Ramos (cell line): Measurements from ENCODE around the gene NEIL3.

Experiments used
- in situ Hi-C: fragments of 300-500 bp; cut with MboI; formaldehyde crosslinking; loops from one replicate; pipeline ENCODE4 v1.14.3; 2022; ENCODE audit warnings: low sequenced_read_pairs; ENCODE audit not compliant: unreplicated experiment

NEIL3 gene

GRCh38 chr4:177356921-177357320 lies 47.2 kb downstream of the NEIL3 start:
- in situ Hi-C loops, result no loop called here

DNA sequence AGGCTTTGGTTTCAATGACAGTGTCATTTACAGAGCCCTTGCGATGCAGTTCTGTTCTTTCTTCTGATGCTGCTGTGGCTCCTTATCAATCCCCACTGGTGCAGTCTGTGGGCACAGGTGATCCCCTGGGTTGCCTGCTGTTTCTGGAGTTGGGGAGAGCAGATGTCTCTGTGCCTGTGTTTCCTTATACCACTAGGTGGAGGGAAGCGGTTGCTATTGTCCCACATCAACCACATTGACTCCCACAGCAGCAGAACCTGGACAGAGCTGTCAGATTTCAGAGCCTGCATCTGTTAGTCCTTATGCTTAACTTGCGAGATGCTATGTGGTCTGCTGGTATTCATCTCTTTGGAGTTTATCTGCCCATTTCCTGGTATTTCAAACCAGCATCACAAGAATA lies 57.7 kb downstream of the NEIL3 start:
- in situ Hi-C loops, result no loop called here

- in situ Hi-C loops, result no loop called here
These were observed 59.7 kb downstream of the NEIL3 start for GRCh38 chr4:177369372-177369771.

DNA sequence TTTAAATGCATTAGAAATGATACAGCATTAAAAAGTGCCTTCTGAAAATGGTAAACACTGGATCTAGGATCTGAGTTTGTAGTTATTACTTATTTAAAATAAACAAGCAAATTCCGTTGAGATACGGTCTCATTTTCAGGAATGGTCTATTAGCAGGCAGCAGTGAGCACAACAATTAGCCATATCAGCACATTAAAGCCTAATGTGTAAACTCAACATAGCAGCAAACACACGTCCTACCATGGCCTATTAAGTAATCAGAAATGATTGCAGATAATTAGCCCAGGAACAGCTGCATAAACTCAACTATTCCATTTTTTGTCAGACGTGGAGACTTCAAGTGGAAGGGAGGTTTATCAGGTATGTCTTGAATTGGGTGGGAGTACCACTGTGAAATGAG lies 61.8 kb downstream of the NEIL3 start:
- in situ Hi-C loops, result no loop called here

DNA sequence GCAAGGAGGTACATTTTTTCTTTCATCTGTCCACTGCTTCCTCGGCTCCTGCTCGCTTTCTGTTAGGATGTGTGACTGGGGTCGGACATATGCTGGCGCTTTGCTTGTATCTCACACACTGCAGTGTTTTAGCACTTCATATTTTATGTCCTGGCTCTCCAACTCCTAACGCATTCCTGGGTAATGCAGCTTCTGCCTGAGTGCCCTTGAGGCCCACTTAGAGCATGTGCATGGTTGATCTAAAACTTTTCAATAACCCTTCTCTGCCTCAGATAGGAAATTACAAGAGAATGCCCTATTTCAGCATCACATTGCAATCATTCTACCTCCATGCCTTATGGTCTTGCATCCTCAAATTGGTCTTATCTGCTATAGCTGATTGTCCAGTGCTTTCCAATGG lies 65.3 kb downstream of the NEIL3 start:
- in situ Hi-C loops, result no loop called here

DNA sequence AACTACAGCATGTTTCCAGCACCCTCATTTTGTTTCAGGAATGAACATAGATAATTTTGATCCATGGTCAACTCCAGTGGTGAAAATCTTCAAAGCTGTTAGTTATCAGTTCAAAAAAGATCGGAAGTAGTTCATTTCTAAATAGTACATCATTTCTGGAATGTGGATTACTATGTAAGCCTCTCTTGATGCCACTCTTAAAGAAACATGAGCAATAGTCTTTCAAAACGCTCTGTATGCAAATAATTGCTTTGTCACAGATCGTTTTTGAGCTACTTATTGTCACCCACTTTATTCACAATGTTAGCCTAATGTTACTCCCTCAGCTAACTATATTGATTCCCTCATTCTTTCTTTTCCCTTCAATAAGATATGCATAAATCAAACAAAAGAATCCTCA lies 65.7 kb downstream of the NEIL3 start:
- in situ Hi-C loops, result no loop called here

DNA sequence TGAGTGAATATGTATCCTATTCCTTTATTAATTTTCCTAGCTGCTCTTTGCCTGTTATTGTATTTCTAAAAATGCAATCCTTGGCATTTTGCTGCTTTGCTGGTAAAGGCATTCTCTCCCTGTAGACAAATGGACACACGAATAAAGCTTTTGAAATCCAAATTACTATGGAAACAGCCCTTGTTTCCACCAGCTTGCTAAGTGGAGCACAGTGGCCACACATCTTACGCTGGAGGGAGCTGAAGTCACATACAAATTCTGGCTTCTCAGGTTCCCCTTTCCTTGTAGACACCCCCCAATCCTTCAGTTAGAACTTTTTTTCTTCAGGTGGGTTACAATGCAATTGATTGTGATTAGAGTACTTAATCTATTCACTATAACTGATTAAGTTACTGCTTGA lies 66.3 kb downstream of the NEIL3 start:
- in situ Hi-C loops, result no loop called here

DNA sequence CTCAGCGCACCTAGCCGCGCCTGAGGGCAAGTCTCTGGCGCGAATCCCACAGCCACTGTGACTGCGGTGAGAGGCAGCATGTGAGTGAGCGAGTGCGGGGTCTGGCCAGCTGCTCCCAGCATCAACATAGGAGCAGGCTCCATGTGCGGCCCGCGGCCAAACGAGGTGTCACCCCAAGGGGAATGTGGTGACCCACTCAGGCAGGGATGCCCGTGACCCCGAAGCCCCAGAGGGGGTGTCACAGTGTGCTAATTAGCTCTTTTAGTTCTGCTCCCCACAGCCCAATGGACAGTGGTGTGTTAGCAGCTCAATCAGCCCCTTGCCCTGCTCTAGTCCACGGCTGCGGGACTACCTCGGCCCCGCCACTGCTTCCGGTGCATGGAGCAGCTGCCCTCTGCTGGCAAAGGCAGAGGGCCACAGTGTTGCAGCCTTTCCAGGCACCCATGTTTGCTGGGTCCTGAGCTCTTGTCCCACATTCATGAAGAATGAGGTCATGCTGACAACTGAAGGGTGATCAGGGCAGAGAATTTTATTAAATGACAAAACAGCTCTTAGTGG lies 71.1 kb downstream of the NEIL3 start:
- in situ Hi-C loops, result no loop called here

GRCh38 chr4:177381762-177382310 lies 72.2 kb downstream of the NEIL3 start:
- in situ Hi-C loops, result no loop called here

- in situ Hi-C loops, result no loop called here
These were observed 75.3 kb downstream of the NEIL3 start for GRCh38 chr4:177384856-177385397.

DNA sequence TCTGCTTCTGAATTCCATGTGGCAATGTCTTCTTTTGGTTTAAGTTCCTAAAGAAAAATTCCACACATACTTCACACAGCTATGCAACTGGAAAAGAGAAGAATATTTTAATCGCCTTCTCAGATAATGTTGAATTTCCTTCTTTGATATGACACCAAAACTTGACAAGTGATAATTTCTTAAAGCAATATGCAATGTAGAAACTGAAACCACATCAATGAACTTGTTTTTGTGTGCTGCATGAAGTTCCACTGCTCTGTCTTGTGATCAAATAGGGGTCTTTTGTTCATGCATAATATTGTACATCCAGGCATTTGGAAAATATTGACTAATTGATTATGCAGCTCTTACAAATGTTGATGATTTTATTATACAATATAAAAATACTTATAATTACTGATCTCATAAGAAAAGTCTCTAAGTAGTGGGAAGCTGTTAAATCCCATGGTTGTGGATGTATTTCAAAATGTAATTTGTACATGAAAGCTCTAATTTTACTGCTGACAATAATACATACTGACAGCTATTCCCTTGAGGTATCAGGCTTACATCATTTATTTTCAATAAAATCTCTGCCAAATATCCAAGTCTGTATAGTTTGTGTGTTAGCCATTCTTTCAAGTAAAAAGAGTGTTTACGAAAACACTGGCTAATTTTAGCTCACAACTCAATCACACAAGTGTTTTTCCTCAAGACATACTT lies 76.1 kb downstream of the NEIL3 start:
- in situ Hi-C loops, result no loop called here

DNA sequence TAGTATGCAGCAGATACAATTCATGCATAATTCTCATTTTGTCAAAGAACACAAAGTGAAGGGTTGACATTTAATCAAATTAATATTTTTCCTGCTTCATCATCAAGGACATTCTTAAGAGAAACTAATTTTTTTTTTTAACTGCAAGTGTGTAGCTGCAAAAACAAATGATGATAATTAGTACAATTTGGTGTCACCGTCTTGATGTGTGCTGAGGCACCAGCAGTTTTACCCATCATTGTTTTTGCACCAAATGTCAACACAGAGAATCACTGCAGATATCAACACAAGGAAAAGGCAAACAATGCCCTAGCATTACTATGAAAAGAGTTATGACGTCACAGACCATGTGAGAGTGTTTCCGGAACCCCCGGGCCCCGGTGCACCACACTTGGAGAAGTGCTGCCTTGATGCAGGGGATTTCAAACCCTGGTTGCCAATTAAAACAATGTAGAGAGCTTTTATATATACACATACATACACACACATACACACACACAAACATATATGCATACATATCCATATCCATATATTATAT lies 76.7 kb downstream of the NEIL3 start:
- in situ Hi-C loops, result no loop called here

DNA sequence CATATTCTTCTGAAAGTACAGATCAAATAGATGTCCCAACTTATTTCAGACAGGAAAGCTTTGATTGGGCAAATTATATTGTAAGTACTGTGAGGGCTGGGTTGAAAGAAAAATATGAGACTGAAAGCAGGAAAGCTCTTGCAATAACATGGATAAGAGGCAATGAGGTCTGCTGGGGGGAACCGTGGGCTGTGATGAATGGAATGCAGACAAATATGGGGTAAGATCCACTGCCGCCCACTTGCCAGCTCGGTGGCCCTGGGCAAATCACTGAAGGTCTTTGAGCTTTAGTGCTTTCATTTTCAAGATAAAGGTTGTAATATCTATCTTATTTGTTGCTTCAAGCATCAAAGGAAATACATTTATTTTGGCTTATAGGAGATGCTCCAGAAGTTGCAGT lies 81.6 kb downstream of the NEIL3 start:
- in situ Hi-C loops, result no loop called here

- in situ Hi-C loops, result no loop called here
These were observed 82.3 kb downstream of the NEIL3 start for GRCh38 chr4:177391953-177392352.

- in situ Hi-C loops, result no loop called here
These were observed 83.6 kb downstream of the NEIL3 start for GRCh38 chr4:177393236-177393635.

DNA sequence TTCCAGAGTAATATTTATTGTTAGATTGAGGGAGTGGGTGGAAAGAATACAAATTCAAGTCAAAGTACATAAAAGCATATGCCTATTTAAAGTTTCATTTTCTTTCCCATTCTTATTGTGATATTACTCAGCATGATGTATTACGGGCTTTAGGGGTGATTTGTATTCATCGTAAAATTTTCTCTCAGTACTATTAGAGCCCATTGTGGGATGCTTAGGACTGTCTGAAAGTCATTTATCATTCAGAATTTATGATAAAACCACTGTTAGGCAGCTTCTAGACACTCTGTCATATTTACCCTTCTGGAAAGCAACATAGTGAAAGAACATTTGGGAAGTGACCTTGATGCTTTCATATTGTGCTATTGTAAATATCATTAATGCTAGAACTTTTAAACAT lies 86.7 kb downstream of the NEIL3 start:
- in situ Hi-C loops, result no loop called here

- in situ Hi-C loops, result no loop called here
These were observed 90.4 kb downstream of the NEIL3 start for GRCh38 chr4:177400030-177400429.

DNA sequence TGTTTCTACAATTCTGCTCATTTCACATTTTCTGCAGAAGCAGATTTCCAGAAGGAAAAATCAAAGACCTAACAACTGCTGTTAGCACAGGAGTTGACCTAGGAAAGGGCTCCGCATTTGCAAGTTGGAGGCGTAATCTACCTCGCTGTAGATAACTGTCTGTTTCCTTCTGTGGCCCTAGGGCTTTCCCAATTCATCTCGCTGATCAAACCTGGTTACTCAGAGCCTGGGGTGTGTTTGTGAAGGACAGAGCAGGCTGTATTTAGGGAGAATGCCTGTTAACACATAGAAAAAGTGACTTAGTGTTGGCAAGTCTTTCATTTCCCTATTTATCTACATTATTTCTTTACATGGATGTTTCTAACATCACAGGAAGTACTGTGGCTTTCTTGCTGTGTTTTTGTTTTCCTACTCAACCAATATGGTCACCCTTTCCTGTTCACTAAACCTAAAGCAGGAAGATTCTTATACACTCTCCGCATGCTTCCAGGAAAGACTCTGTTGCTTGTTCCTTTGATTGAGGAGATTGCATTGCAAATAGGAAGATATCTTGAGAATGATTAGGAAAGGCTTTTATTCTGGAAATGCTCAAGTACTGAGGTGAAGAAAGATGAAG lies 92.1 kb downstream of the NEIL3 start:
- in situ Hi-C loops, result no loop called here

GRCh38 chr4:177403746-177404145 lies 94.1 kb downstream of the NEIL3 start:
- in situ Hi-C loops, result no loop called here

GRCh38 chr4:177404342-177404741 lies 94.7 kb downstream of the NEIL3 start:
- in situ Hi-C loops, result no loop called here

- in situ Hi-C loops, result no loop called here
These were observed 95.3 kb downstream of the NEIL3 start for GRCh38 chr4:177404986-177405385.
